ENCODE data around the gene IFNAR1.

DNA sequence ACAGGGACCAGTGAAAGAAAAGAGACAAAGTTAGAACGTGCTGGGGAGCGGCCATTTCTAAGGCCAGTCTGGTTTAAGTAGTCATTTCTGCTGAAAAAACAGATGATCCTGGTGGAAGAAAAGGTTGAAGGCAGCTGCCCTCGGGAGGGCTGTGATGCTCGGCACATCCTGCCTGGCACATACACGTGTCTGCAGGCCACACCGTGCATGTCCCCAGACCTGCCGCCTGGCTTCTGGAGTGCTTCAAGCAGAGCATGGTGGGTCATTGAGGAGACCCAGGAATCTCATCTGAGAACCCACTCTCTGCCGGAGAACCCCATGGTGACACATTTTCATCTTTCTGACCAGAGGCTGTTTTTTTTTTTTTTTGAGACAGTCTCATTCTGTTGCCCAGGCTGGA is 32.4 kb downstream of the IFNAR1 start:
- TF ChIP-seq EZH2 (IDR thresholded peaks at IDR 0.05; ENCODE audit: insufficient read depth, poor library complexity, severe bottlenecking), result no peak
- no peak for TF ChIP-seq EZH2phosphoT487 (IDR thresholded peaks at IDR 0.05; ENCODE audit: insufficient read depth, low read depth)
